HepG2 (cell line): ENCODE results near the gene NEURL3. TPM values are rescaled to one million over a fixed set of nuclear protein-coding genes. Genes with fewer than 3 reads are reported as not detected.

Source experiments
- E2F1 ChIP-seq: sonication (generic); formaldehyde crosslinking; IDR thresholded peaks from 2 replicates; pipeline ENCODE4 v1.5.0; 2020; ENCODE audit warnings: missing genetic modification reagents
- GPBP1L1 ChIP-seq: sonication (generic); formaldehyde crosslinking; IDR thresholded peaks from 2 replicates; pipeline ENCODE4 v1.5.0; 2020; ENCODE audit warnings: mild to moderate bottlenecking, missing genetic modification reagents
- KLF13 ChIP-seq: sonication (generic); formaldehyde crosslinking; IDR thresholded peaks from 2 replicates; pipeline ENCODE4 v1.4.0; 2020; ENCODE audit warnings: mild to moderate bottlenecking, missing genetic modification reagents
- MED13 ChIP-seq: sonication (generic); formaldehyde crosslinking; IDR thresholded peaks from 2 replicates; pipeline ENCODE4 v1.5.0; 2020; ENCODE audit warnings: missing genetic modification reagents
- MIER2 ChIP-seq: IDR thresholded peaks from 2 replicates; pipeline ENCODE4 v1.6.1; 2016; ENCODE audit warnings: missing biosample characterization, missing genetic modification reagents
- NAIF1 ChIP-seq: sonication (generic); formaldehyde crosslinking; IDR thresholded peaks from 2 replicates; pipeline ENCODE4 v1.5.0; 2020; ENCODE audit warnings: mild to moderate bottlenecking, missing genetic modification reagents, borderline replicate concordance
- PITX1 ChIP-seq: sonication (generic); formaldehyde crosslinking; IDR thresholded peaks from 2 replicates; pipeline ENCODE4 v1.5.1; 2020; ENCODE audit warnings: mild to moderate bottlenecking, missing genetic modification reagents
- SYNCRIP ChIP-seq: fragments of 200-400 bp; formaldehyde crosslinking; IDR thresholded peaks from 2 replicates; pipeline ENCODE4 v1.6.1; 2018; ENCODE audit warnings: mild to moderate bottlenecking, low read depth, low read length; ENCODE audit not compliant: insufficient read depth
- TCF7L2 ChIP-seq: IDR thresholded peaks from 2 replicates; pipeline ENCODE4 v1.6.1; 2011; ENCODE audit warnings: mild to moderate bottlenecking, low read depth, low read length, moderate library complexity
- TEAD2 ChIP-seq: sonication (generic); formaldehyde crosslinking; IDR thresholded peaks from 2 replicates; pipeline ENCODE4 v1.9.0; 2021; ENCODE audit warnings: missing genetic modification reagents
- ZFP36L1 ChIP-seq: sonication (generic); formaldehyde crosslinking; IDR thresholded peaks from 2 replicates; pipeline ENCODE4 v1.8.0; 2022; ENCODE audit warnings: mild to moderate bottlenecking, missing genetic modification reagents, moderate library complexity
- ZNF136 ChIP-seq: sonication (generic); formaldehyde crosslinking; IDR thresholded peaks from 2 replicates; pipeline ENCODE4 v1.8.1; 2022; ENCODE audit warnings: low read depth, mild to moderate bottlenecking, moderate library complexity, missing genetic modification reagents
- ZNF20 ChIP-seq: sonication (generic); formaldehyde crosslinking; IDR thresholded peaks from 2 replicates; pipeline ENCODE4 v1.4.0; 2020; ENCODE audit warnings: mild to moderate bottlenecking, moderate library complexity, missing genetic modification reagents
- ZNF3 ChIP-seq: IDR thresholded peaks from 2 replicates; pipeline ENCODE4 v1.7.0; 2017; ENCODE audit warnings: inconsistent platforms
- ZNF546 ChIP-seq: sonication (generic); formaldehyde crosslinking; conservative IDR thresholded peaks from 2 replicates; pipeline ENCODE4 v1.8.1; 2023; ENCODE audit warnings: mild to moderate bottlenecking, missing genetic modification reagents
- ZNF562 ChIP-seq: sonication (generic); formaldehyde crosslinking; IDR thresholded peaks from 2 replicates; pipeline ENCODE4 v1.8.0; 2022; ENCODE audit warnings: missing genetic modification reagents, borderline replicate concordance
- ZNF615 ChIP-seq: sonication (generic); formaldehyde crosslinking; IDR thresholded peaks from 2 replicates; pipeline ENCODE4 v1.5.0; 2020; ENCODE audit warnings: mild to moderate bottlenecking, missing genetic modification reagents, borderline replicate concordance
- ZNF678 ChIP-seq: sonication (generic); formaldehyde crosslinking; IDR thresholded peaks from 2 replicates; pipeline ENCODE4 v1.4.0; 2020; ENCODE audit warnings: mild to moderate bottlenecking, missing genetic modification reagents
- ZNF83 ChIP-seq: sonication (generic); formaldehyde crosslinking; IDR thresholded peaks from 2 replicates; pipeline ENCODE4 v1.4.0; 2020; ENCODE audit warnings: missing genetic modification reagents, mild to moderate bottlenecking, borderline replicate concordance
- ZSCAN21 ChIP-seq: sonication (generic); formaldehyde crosslinking; IDR thresholded peaks from 2 replicates; pipeline ENCODE4 v1.8.0; 2022; ENCODE audit warnings: mild to moderate bottlenecking, missing genetic modification reagents, moderate library complexity, borderline replicate concordance
- polyA plus RNA-seq, 8 experiments: library from polyadenylated mRNA; depleted of rRNA in 3 of 8; stranded (reverse) in 7 of 8; unstranded in 1 of 8; fragments of >200 nt; fragmentation: Illumina TruSeq in 4 of 8; extraction: Trizol in 4 of 8; gene quantifications; 2 replicates each; pipeline versions ENCODE4 v1.2.1 to v1.2.3, GENCODE V29; 2011 to 2016; ENCODE audit warnings: low read depth in 4 of 8, missing spikeins in 1 of 8, mixed read lengths in 1 of 8; ENCODE audit not compliant: insufficient read depth in 1 of 8
- total RNA-seq, 5 experiments: library from RNA; depleted of rRNA; stranded (reverse); fragments of >200 nt; fragmentation: Illumina TruSeq; extraction: Trizol; gene quantifications; 2 replicates each; pipeline ENCODE4 v1.2.3, GENCODE V29; 2016; ENCODE audit warnings: low read depth in 1 of 5

Gene NEURL3
- total and polyA plus RNA-seq, 2 of the 13 experiments (the other 11 are each of a cell fraction or from before 2014, with no cell fraction given): 0.16 to 1.2 TPM

GRCh38 chr2:96549967-96550786, 45.0 kb upstream of the NEURL3 start (continued):
- TF ChIP-seq TCF7L2 (no peak), ZNF615 (CRISPR knock-in tag) (no peak), MIER2 (CRISPR knock-in tag) (peak; percentile 26; the same call in 1 of the 2 replicates), ZSCAN21 (peak; percentile 91), ZNF3 (no peak), ZNF136 (CRISPR knock-in tag) (peak; percentile 87; the same call in 1 of the 2 replicates), TEAD2 (CRISPR knock-in tag) (no peak), GPBP1L1 (CRISPR knock-in tag) (no peak), KLF13 (CRISPR knock-in tag) (no peak; the same call in 1 of the 2 replicates), ZFP36L1 (peak; percentile 99), PITX1 (CRISPR knock-in tag) (peak; percentile 65; the same call in 1 of the 2 replicates), ZNF562 (CRISPR knock-in tag) (no peak), SYNCRIP (no peak), ZNF678 (CRISPR knock-in tag) (no peak), E2F1 (CRISPR knock-in tag) (peak; percentile 68; the same call in 1 of the 2 replicates), ZNF546 (CRISPR knock-in tag) (peak; percentile 97), ZNF20 (CRISPR knock-in tag) (no peak), ZNF83 (no peak), MED13 (CRISPR knock-in tag) (peak; percentile 59; the same call in 1 of the 2 replicates), NAIF1 (CRISPR knock-in tag) (peak; percentile 68; the same call in 1 of the 2 replicates)
- TF ChIP-seq, all 625 proteins: peak for 369
